Measurements from ENCODE around the gene SLC47A1.
A peak's percentile ranks its signal among the peaks of the same experiment; 100 is the strongest.

Gene SLC47A1

DNA sequence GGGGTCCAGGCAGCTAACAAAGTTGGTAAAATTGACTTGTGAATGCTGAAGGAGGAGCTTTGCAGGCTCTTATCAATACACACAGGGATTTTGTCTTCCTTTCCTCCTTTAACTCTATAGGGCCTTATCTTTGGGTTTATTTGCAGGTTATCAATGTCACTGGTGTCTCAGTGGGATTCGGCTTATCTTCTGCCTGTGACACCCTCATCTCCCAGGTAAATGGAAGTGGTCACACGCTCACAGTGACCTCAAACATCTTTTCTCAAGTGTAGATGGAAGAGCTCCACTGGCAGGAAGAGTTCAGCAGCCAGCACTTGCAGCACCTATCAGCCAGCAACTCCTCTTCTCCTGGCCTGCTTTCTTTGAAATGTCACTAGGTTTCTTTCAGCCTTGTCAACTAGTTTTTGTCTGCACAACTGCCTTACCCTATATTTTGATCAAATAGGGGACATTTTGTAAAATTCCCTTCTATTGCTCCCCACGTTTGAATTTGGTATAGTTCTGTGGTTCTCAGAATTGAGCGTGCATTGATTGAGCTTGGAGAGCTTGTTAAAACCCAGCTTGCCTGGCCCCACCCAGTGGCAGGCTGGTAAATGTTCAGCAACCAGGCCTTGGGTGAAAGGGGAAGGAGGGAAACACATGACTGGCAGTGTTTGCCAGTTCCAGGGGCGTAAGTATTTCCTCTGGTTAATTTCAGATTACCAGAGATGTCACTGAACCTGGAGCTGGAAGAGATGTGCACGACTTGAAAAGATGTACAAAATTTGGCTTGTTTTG, 12.8 kb downstream of the SLC47A1 start:
- H2AFZ ChIP-seq: peak overlapping the region; percentile 33
- no peaks in the 10 kb centered on the region for H3K9me3 ChIP-seq (ENCODE audit: control insufficient read depth, low read length)
- no peak overlapping the region for H3K9ac ChIP-seq
- H3K27ac ChIP-seq: no peak overlapping the region
- TF ChIP-seq, protein P1, sequence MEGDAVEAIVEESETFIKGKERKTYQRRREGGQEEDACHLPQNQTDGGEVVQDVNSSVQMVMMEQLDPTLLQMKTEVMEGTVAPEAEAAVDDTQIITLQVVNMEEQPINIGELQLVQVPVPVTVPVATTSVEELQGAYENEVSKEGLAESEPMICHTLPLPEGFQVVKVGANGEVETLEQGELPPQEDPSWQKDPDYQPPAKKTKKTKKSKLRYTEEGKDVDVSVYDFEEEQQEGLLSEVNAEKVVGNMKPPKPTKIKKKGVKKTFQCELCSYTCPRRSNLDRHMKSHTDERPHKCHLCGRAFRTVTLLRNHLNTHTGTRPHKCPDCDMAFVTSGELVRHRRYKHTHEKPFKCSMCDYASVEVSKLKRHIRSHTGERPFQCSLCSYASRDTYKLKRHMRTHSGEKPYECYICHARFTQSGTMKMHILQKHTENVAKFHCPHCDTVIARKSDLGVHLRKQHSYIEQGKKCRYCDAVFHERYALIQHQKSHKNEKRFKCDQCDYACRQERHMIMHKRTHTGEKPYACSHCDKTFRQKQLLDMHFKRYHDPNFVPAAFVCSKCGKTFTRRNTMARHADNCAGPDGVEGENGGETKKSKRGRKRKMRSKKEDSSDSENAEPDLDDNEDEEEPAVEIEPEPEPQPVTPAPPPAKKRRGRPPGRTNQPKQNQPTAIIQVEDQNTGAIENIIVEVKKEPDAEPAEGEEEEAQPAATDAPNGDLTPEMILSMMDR (IDR thresholded peaks at IDR 0.05): no peak
- H3K4me1 ChIP-seq: no peaks in the 10 kb centered on the region
- no peak overlapping the region for H3K4me2 ChIP-seq (ENCODE audit: low read length)
- H3K4me3 ChIP-seq (ENCODE audit: low read depth, low read length): no peak overlapping the region
- no peaks in the 10 kb centered on the region for H3K27me3 ChIP-seq (ENCODE audit: control insufficient read depth, insufficient read depth, low read length)
- no peaks in the 10 kb centered on the region for H3K79me2 ChIP-seq
- no peaks in the 10 kb centered on the region for H3K36me3 ChIP-seq (ENCODE audit: control insufficient read depth, insufficient read depth, low read length)

DNA sequence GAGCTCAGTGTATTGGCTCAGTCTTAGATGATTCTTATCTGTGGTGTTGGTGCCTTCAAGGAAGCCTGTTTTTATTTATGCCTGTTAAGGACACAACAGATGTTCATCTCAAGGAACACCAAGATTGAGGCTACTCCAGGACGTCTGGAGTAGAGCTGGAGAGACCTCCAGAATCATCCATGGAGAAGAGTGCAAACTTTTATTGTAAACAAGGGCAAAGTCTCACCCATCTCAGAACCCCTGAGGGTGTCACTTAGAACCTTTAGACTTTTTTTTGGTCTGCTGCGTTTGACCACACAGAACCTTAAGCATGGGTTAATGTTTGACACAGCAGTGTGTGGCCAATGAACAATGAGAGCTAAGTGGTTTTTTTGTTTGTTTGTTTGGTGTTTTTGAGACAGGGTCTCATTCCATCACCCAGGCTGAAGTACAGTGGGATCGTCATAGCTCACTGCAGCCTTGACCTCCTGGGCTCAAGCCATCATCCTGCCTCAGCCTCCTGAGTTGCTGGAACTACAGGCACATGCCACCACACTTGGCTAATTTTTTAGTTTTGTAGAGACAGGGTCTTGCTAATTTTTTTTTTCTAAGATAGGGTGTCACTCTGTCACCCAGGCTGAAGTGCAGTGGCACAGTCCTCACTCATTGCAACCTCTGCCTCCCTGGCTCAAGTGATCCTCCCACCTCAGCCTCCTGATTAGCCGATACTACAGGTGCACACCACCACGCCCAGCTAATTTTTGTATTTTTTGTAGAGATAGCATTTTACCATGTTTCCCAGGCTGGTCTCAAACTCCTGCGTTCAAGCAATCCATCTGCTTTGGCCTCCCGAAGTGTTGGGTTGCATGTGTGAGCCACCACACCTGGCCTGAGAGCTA, 16.3 kb downstream of the SLC47A1 start:
- H3K36me3 ChIP-seq (ENCODE audit: control insufficient read depth, insufficient read depth, low read length): no peaks in the 10 kb centered on the region
- H2AFZ ChIP-seq: no peak overlapping the region
- no peak overlapping the region for H3K4me3 ChIP-seq (ENCODE audit: low read depth, low read length)
- TF ChIP-seq, protein P1 (IDR thresholded peaks at IDR 0.05): no peak
- H3K79me2 ChIP-seq: no peaks in the 10 kb centered on the region
- no peaks in the 10 kb centered on the region for H3K9me3 ChIP-seq (ENCODE audit: control insufficient read depth, low read length)
- H3K27ac ChIP-seq: no peak overlapping the region
- no peak overlapping the region for H3K9ac ChIP-seq
- no peak overlapping the region for H3K4me2 ChIP-seq (ENCODE audit: low read length)
- H3K4me1 ChIP-seq: peaks cover 10% of the 10 kb centered on the region
- H3K27me3 ChIP-seq (ENCODE audit: control insufficient read depth, insufficient read depth, low read length): no peaks in the 10 kb centered on the region

DNA sequence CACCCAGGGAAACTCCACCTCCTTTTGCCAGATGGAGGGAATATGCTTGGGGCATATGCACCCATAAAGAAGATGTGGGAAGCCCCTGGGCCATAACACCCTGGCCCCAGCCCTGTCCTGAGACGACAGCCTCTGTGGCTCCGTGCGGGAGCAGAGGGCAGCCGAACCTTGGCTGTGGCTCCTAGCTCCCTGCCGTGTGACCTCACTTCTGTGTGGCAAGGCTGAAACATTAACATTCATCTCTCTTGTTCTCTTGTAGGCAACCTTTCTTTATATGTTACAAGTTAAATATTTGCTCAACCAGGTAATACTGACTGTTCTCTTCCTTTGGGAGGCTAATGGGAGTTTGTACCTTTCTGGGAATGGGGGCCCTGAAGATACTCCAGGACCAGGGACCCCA, 17.5 kb downstream of the SLC47A1 start:
- no peaks in the 10 kb centered on the region for H3K9me3 ChIP-seq (ENCODE audit: control insufficient read depth, low read length)
- no peak overlapping the region for H3K27ac ChIP-seq
- no peak overlapping the region for H2AFZ ChIP-seq
- H3K27me3 ChIP-seq (ENCODE audit: control insufficient read depth, insufficient read depth, low read length): no peaks in the 10 kb centered on the region
- H3K4me3 ChIP-seq (ENCODE audit: low read depth, low read length): no peak overlapping the region
- no peak overlapping the region for H3K4me2 ChIP-seq (ENCODE audit: low read length)
- H3K36me3 ChIP-seq (ENCODE audit: control insufficient read depth, insufficient read depth, low read length): no peaks in the 10 kb centered on the region
- TF ChIP-seq, protein P1 (IDR thresholded peaks at IDR 0.05): no peak
- peaks cover 16% of the 10 kb centered on the region for H3K4me1 ChIP-seq
- no peak overlapping the region for H3K9ac ChIP-seq
- H3K79me2 ChIP-seq: no peaks in the 10 kb centered on the region

DNA sequence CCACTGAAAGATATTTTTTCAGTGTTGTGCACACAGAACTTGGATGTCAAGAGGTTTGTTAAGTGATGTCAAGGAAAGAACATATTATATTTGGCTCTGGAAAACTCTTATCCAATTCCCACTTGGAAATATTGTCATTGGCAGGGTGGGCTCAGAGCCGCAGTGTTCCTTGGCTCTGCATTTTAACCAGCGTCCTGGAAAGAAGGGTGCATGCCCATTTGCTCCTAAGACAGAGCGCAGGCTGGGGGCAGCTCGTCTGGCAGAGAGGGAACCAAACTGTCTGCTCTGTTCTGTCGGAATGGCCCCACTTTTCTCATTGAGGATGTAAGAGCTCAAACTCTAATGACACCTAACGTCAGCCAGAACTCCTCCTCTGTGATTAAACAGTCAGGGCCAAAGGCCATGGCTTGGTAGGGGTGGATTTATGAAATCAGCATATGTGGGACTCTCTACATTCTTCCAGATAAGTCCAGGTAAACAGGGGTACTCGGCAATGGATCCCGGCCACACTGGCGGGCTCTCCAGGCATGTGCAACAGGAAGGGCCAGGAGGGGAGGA, 18.0 kb downstream of the SLC47A1 start:
- H3K4me3 ChIP-seq (ENCODE audit: low read depth, low read length): no peak overlapping the region
- H3K27ac ChIP-seq: no peak overlapping the region
- H3K36me3 ChIP-seq (ENCODE audit: control insufficient read depth, insufficient read depth, low read length): no peaks in the 10 kb centered on the region
- H3K4me1 ChIP-seq: peaks cover 16% of the 10 kb centered on the region
- H3K79me2 ChIP-seq: no peaks in the 10 kb centered on the region
- H3K4me2 ChIP-seq (ENCODE audit: low read length): no peak overlapping the region
- no peak overlapping the region for H2AFZ ChIP-seq
- TF ChIP-seq, protein P1 (IDR thresholded peaks at IDR 0.05): no peak
- no peaks in the 10 kb centered on the region for H3K27me3 ChIP-seq (ENCODE audit: control insufficient read depth, insufficient read depth, low read length)
- no peak overlapping the region for H3K9ac ChIP-seq
- no peaks in the 10 kb centered on the region for H3K9me3 ChIP-seq (ENCODE audit: control insufficient read depth, low read length)

Measured in parathyroid adenoma (tissue), 2 donors.